Measurements from ENCODE around the gene CATSPER3. TPM values are rescaled to one million over a fixed set of nuclear protein-coding genes. Genes with fewer than 3 reads are reported as not detected.
"Not testable (repeated sequence)": the region's sequence is repeated elsewhere in the genome, so short reads cannot be mapped to it uniquely, and the experiment has no call there.

The CATSPER3 gene
- total RNA-seq, 2 experiments from 2014 or later = 0.45 to 0.53 TPM

GRCh38 chr5:134976841-134977240 lies 9.1 kb downstream of the CATSPER3 start:
- H3K9me3 Mint-ChIP-seq = peaks cover 38% of the 10 kb centered on the region
- CTCF ChIA-PET = interaction anchor here (0.6 kb wide), 1 partner anchor 118 kb away, joined by 3 read pairs; no protein-coding TSS in a partner anchor
- no peak overlapping the region for H3K27ac Mint-ChIP-seq
- intact Hi-C loops (cut with micrococcal nuclease) = no loop called here
- H3K4me3 Mint-ChIP-seq = no peak overlapping the region
- H3K27me3 Mint-ChIP-seq = no peaks in the 10 kb centered on the region
- POLR2A ChIA-PET = no interaction called here
- peaks cover 24% of the 10 kb centered on the region for H3K36me3 Mint-ChIP-seq
- no peaks in the 10 kb centered on the region for H3K4me1 Mint-ChIP-seq (ENCODE audit: low read depth)
- DNase-seq = no peak

DNA sequence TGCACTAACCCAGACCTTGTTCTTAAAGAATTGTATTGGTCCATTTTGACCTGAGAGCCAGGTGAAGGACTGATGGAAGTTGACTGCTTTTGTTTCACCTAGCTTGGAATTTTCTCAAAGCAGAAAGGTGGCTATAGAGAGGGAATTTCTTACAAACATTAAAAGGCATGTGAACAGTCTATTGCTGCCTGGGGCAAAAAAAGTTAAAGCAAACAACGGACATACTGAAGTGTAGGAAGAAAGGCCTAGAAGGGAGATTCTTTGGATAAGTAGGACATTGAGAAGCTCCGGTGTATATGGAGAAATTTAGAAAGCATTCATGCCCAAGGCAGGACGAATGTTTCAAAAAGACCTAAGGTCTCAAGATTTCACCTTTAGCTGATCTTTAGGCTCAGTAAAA lies 11.7 kb downstream of the CATSPER3 start:
- ChIA-PET CTCF (no interaction called here), POLR2A (interaction anchor here (1.9 kb wide), 1 partner anchor 10 kb away, joined by 4 read pairs; no protein-coding TSS in a partner anchor)
- intact Hi-C loops (cut with micrococcal nuclease) = no loop called here
- Mint-ChIP-seq H3K9me3 (peaks cover 54% of the 10 kb centered on the region), H3K27me3 (no peaks in the 10 kb centered on the region), H3K27ac (no peak overlapping the region), H3K4me3 (no peak overlapping the region), H3K4me1 (ENCODE audit: low read depth) (no peaks in the 10 kb centered on the region), H3K36me3 (peaks cover 25% of the 10 kb centered on the region)
- DNase-seq = no peak

- CTCF ChIA-PET = no interaction called here
- intact Hi-C loops (cut with micrococcal nuclease) = no loop called here
- Mint-ChIP-seq H3K4me3 (no peak overlapping the region), H3K4me1 (ENCODE audit: low read depth) (no peaks in the 10 kb centered on the region), H3K27me3 (no peaks in the 10 kb centered on the region), H3K27ac (no peak overlapping the region), H3K9me3 (peaks cover 44% of the 10 kb centered on the region), H3K36me3 (peaks cover 14% of the 10 kb centered on the region)
- DNase-seq = no peak
- POLR2A ChIA-PET = no interaction called here
Measured at GRCh38 chr5:134982230-134982629, 14.5 kb downstream of the CATSPER3 start.

DNA sequence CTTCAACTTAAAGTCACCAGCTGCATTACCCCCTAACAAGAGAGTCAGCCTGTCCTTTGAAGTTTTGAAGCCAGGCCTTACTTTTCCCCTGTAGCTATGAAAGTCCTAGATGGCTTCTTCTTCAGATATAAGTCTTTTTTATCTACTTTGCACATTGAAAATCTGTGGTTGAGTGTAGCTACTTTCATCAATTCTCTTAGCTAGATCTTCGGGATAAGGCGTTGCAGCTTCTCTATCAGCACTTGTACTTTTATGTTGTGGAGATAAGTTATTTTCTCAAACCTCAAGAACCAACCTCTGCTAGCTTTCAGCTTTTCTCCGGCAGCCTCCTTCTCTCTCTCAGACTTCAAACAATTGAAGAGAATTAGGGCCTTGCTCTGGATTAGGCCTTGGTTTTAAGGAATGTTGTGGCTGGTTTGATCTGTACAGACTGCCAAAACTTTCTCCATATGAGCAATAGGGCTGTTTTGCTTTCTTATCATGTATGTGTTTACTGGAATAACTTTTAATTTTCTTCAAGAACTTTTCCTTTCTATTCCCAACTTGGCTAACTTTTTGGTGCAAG lies 21.6 kb downstream of the CATSPER3 start:
- POLR2A ChIA-PET = interaction anchor here (1.3 kb wide), 1 partner anchor 10 kb away, joined by 4 read pairs; no protein-coding TSS in a partner anchor
- no peaks in the 10 kb centered on the region for H3K27me3 Mint-ChIP-seq
- no peaks in the 10 kb centered on the region for H3K9me3 Mint-ChIP-seq
- no peak overlapping the region for H3K27ac Mint-ChIP-seq
- H3K4me3 Mint-ChIP-seq = no peak overlapping the region
- intact Hi-C loops (cut with micrococcal nuclease) = no loop called here
- no peaks in the 10 kb centered on the region for H3K4me1 Mint-ChIP-seq (ENCODE audit: low read depth)
- H3K36me3 Mint-ChIP-seq = no peaks in the 10 kb centered on the region
- no peak for DNase-seq
- CTCF ChIA-PET = no interaction called here

DNA sequence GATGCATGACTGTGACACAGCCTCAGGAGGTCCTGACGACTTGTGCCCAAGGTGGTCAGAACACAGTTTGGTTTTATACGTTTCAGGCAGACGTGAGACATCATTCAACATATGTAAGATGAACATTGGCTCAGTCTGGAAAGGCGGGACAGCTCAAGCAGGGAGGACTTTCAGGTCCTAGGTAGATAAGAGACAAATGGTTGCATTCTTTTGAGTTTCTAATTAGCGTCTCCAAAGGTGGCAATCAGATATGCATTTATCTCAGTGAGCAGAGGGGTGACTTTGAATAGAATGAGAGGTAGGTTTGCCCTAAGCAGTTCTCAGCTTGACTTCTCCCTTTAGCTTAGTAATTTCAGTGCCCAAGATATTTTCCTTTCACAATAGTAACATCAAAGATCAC lies 22.5 kb downstream of the CATSPER3 start:
- POLR2A ChIA-PET; intact Hi-C loops (cut with micrococcal nuclease); H3K4me1 Mint-ChIP-seq (ENCODE audit: low read depth): not testable (repeated sequence)

DNA sequence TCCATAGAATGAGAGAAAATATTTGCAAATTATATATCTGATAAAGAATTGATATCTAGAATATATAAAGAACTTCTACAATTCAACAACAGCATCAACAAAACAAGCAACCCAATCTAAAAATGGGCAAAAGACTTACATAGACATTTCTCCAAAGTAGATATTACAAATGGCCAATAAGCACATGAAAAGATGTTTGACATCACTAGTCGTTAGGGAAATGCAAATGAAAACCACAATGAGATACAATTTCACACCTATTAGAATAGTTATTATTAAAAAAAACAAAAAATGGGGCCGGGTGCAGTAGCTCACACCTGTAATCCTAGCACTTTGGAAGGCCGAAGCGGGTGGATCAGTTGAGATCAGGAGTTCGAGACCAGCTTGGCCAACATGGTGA lies 24.4 kb downstream of the CATSPER3 start:
- no peak for DNase-seq
- no peaks in the 10 kb centered on the region for H3K36me3 Mint-ChIP-seq
- H3K4me3 Mint-ChIP-seq = no peak overlapping the region
- H3K27me3 Mint-ChIP-seq = no peaks in the 10 kb centered on the region
- intact Hi-C loops (cut with micrococcal nuclease) = no loop called here
- H3K27ac Mint-ChIP-seq = no peak overlapping the region
- H3K9me3 Mint-ChIP-seq = no peaks in the 10 kb centered on the region
- no peaks in the 10 kb centered on the region for H3K4me1 Mint-ChIP-seq (ENCODE audit: low read depth)
- ChIA-PET CTCF (no interaction called here), POLR2A (no interaction called here)

More for the DNA sequence above, 22.5 kb downstream of the CATSPER3 start:
- H3K36me3 Mint-ChIP-seq, H3K9me3 Mint-ChIP-seq, DNase-seq, H3K27ac Mint-ChIP-seq, CTCF ChIA-PET, H3K4me3 Mint-ChIP-seq, H3K27me3 Mint-ChIP-seq: not testable (repeated sequence)

DNA sequence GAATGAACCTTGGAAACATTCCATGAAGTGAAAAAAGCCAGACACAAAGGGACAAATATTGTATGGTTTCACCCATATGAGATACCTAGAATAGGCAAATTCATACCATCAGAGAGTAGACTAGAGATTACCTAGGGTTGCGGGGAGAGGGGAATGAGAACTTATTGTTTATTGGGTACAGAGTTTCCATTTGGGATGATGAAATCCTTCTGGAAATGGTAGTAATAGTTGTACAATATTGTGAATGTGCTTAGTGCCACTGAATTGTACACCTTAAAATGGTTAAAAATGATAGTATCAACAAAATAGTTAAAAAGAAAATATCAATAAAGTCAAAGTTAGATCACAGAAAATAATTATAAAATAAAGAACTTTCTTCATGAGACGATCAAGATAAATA lies 25.5 kb downstream of the CATSPER3 start:
- Mint-ChIP-seq H3K36me3 (no peaks in the 10 kb centered on the region), H3K9me3 (peaks cover 2% of the 10 kb centered on the region), H3K4me1 (ENCODE audit: low read depth) (no peaks in the 10 kb centered on the region), H3K4me3 (no peak overlapping the region), H3K27ac (no peak overlapping the region), H3K27me3 (no peaks in the 10 kb centered on the region)
- no peak for DNase-seq
- ChIA-PET CTCF (no interaction called here), POLR2A (no interaction called here)
- intact Hi-C loops (cut with micrococcal nuclease) = no loop called here

- Mint-ChIP-seq H3K27me3 (no peaks in the 10 kb centered on the region), H3K27ac (no peak overlapping the region), H3K9me3 (peaks cover 2% of the 10 kb centered on the region), H3K4me3 (no peak overlapping the region), H3K4me1 (ENCODE audit: low read depth) (no peaks in the 10 kb centered on the region), H3K36me3 (no peaks in the 10 kb centered on the region)
- intact Hi-C loops (cut with micrococcal nuclease) = no loop called here
- no peak for DNase-seq
- CTCF ChIA-PET = no interaction called here
- POLR2A ChIA-PET = no interaction called here
Measured at GRCh38 chr5:134994560-134995156, 27.0 kb downstream of the CATSPER3 start.

DNA sequence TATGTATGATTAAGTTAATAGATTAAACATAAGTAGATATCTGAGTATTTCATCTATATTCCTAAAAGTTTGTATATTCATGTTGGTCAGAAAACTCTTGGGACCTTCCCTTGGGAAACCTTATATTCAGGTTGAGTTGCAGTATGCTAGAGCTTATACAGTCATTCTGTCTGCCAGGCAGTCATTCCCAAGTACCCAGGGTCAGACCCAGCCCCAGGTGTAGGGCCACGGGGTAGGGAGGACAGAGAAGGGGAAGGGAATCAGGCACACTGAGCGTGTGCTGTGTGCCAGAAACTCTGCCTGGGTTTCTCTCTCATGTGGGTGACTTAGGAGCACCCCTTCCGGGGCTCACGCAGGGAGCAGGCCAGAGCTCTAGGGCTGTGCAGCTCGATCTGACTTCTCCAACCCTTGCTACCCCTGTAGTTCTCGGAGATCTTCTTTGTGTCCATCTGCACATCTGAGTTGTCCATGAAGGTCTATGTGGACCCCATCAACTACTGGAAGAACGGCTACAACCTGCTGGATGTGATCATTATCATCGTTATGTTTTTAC lies 28.2 kb downstream of the CATSPER3 start:
- H3K27me3 Mint-ChIP-seq = no peaks in the 10 kb centered on the region
- H3K27ac Mint-ChIP-seq = no peak overlapping the region
- no peak for DNase-seq
- no peak overlapping the region for H3K4me3 Mint-ChIP-seq
- no peaks in the 10 kb centered on the region for H3K36me3 Mint-ChIP-seq
- no peaks in the 10 kb centered on the region for H3K4me1 Mint-ChIP-seq (ENCODE audit: low read depth)
- CTCF ChIA-PET = no interaction called here
- H3K9me3 Mint-ChIP-seq = peaks cover 2% of the 10 kb centered on the region
- intact Hi-C loops (cut with micrococcal nuclease) = no loop called here
- POLR2A ChIA-PET = no interaction called here

DNA sequence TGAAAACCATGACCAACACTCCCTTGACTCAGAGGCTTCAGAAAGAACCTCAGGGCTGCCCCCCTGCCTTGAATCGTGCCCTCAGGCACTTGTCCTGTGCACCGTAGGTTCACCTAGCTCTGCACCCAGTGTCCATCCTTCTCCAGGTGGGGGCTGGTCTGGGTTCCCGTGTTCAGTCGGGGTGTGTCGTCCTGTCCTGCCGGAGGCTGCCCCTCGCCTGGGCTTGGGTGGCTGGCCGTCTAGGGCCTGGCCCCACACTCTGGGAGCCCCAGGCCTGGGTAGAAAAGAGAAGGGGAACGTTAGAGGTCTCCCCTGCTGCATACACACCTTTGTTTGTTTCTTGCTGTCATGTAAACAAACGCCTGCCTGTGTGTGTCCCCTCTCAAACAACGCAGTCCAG lies 29.3 kb downstream of the CATSPER3 start:
- intact Hi-C loops (cut with micrococcal nuclease) = no loop called here
- H3K36me3 Mint-ChIP-seq = peaks cover 2% of the 10 kb centered on the region
- DNase-seq = no peak
- H3K27ac Mint-ChIP-seq = no peak overlapping the region
- H3K4me1 Mint-ChIP-seq (ENCODE audit: low read depth) = no peaks in the 10 kb centered on the region
- H3K27me3 Mint-ChIP-seq = no peaks in the 10 kb centered on the region
- ChIA-PET POLR2A (no interaction called here), CTCF (no interaction called here)
- peaks cover 2% of the 10 kb centered on the region for H3K9me3 Mint-ChIP-seq
- H3K4me3 Mint-ChIP-seq = no peak overlapping the region

- H3K4me1 Mint-ChIP-seq (ENCODE audit: low read depth); H3K27ac Mint-ChIP-seq; H3K27me3 Mint-ChIP-seq; POLR2A ChIA-PET; DNase-seq; intact Hi-C loops (cut with micrococcal nuclease); H3K4me3 Mint-ChIP-seq; H3K36me3 Mint-ChIP-seq; CTCF ChIA-PET; H3K9me3 Mint-ChIP-seq: not testable (repeated sequence)
Measured at GRCh38 chr5:134998068-134998467, 30.4 kb downstream of the CATSPER3 start.

GRCh38 chr5:135004376-135004775 lies 36.7 kb downstream of the CATSPER3 start:
- no peaks in the 10 kb centered on the region for H3K27me3 Mint-ChIP-seq
- no peaks in the 10 kb centered on the region for H3K4me1 Mint-ChIP-seq (ENCODE audit: low read depth)
- no peak for DNase-seq
- peaks cover 2% of the 10 kb centered on the region for H3K36me3 Mint-ChIP-seq
- no peak overlapping the region for H3K27ac Mint-ChIP-seq
- H3K9me3 Mint-ChIP-seq = no peaks in the 10 kb centered on the region
- POLR2A ChIA-PET = no interaction called here
- CTCF ChIA-PET = no interaction called here
- intact Hi-C loops (cut with micrococcal nuclease) = no loop called here
- no peak overlapping the region for H3K4me3 Mint-ChIP-seq

DNA sequence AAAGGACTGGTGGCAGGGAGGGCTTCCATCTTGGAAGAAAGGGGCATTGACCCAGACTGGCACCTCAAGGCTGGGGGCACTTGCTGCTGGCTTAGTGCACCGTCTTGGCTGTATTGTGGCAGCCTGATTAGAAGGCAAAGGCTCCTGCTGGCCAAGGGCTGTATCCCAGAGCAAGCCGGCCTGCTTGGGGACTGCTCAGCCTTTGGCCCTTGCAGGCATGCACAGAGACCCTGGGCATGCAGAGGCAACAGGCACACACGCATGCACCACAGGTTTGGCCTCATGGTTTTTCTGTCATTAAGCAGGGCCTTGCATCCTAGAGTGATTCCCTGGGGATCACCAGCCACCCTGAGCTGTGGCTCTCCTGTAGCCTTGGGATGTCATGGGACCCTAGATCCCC lies 37.4 kb downstream of the CATSPER3 start:
- ChIA-PET CTCF (no interaction called here), POLR2A (no interaction called here)
- H3K9me3 Mint-ChIP-seq = no peaks in the 10 kb centered on the region
- H3K4me1 Mint-ChIP-seq (ENCODE audit: low read depth) = no peaks in the 10 kb centered on the region
- H3K27ac Mint-ChIP-seq = no peak overlapping the region
- no peak overlapping the region for H3K4me3 Mint-ChIP-seq
- DNase-seq = no peak
- H3K36me3 Mint-ChIP-seq = peaks cover 2% of the 10 kb centered on the region
- H3K27me3 Mint-ChIP-seq = no peaks in the 10 kb centered on the region
- intact Hi-C loops (cut with micrococcal nuclease) = no loop called here

All from activated CD4-positive, alpha-beta memory T cell treated with anti-CD3 and anti-CD28 coated beads for 36 hours (primary cell).